ENCODE data around the gene FKBP2. TPM values are rescaled to one million over a fixed set of nuclear protein-coding genes. Genes with fewer than 3 reads are reported as not detected.

Gene FKBP2
- 144 and 182 TPM in 2 replicates for total RNA-seq (2014; rRNA removed; shearing (Covaris generic))

DNA sequence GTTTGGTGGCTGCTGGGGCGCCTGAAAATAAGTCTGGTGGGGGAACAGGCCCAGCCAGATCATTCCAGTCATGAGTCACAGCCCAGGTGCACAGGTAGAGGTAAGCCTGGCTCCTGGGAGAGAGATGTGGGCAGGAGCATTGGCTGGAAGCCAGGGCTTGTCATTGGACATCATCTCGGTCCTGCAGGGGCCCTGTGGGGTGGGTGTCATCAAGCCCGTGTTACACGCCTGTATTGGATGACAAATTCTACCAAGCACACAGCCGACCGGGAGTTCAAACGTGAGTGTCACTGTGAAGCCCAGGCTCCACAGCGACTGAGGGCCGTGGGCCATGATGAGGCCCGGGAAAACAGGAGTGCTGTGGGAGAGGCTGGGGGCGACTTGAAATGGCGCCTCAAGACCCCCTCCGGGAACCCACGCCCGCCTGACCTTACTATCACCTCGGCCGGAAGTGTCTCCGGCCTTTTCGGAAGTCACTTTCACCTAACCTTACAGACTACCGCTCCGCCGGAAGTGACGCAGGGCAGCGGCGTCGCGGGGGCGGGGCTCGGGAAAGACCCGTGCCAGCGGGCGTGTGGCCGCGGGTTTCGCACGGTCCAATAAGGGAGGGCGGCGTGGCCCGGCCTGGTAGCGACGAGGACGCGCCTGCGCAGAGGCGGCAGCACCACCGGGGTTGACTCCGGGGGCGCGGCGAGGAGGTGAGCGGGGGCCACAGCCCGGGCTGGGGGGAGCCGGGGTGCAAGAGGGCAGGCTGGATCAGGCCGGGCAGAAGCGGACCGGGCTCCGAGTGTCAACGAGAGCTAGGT, at the start of gene FKBP2:
FKBP2 (plus strand) TSS at position 661 of the 806 bp plus-strand sequence. CDS start 1,293 bp downstream, outside the sequence.

DNA sequence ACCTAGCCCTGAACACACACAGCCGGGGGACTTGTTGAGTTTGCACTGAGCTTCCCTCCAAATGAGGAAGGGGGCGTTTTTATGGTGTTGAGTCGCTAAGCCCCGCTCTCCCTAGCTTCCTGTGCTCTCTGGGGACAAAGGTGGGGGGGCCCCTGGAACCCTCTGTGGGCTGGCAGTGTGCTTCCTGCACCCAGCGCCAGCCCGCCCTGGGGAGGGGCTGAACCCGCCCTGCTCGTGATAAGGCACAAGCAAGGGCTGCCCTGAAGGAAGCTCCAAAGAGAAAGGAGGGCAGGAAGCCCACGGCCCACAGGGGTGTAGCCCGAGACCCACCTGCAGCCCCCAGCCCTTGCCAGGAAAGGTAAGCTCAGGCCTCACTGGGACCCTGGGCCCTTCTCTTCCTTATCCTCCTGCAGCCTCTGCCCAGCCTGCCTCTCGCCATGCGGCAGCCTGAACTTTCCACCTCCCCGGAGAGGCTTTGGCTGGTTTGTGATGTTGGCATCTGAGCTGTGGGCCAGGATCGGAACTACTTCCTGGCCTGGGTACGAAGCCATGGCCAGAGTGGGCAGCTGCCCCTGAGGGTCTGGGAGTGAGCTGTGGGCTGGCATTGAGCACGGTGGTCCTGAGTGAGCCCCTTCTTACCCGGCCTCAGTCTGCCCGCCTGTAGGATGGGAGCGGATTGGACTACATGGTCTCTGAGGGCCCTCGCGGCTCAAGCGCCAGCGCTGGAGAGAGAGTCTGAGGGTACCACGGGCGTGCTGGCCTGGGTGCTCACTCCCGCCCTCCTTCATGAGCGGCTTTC, 34.2 kb upstream of the FKBP2 start, which contains the start of gene FERMT3:
FERMT3 (plus strand) TSS at position 265 of the 799 bp plus-strand sequence. CDS start 644 bp downstream, outside the sequence.

DNA sequence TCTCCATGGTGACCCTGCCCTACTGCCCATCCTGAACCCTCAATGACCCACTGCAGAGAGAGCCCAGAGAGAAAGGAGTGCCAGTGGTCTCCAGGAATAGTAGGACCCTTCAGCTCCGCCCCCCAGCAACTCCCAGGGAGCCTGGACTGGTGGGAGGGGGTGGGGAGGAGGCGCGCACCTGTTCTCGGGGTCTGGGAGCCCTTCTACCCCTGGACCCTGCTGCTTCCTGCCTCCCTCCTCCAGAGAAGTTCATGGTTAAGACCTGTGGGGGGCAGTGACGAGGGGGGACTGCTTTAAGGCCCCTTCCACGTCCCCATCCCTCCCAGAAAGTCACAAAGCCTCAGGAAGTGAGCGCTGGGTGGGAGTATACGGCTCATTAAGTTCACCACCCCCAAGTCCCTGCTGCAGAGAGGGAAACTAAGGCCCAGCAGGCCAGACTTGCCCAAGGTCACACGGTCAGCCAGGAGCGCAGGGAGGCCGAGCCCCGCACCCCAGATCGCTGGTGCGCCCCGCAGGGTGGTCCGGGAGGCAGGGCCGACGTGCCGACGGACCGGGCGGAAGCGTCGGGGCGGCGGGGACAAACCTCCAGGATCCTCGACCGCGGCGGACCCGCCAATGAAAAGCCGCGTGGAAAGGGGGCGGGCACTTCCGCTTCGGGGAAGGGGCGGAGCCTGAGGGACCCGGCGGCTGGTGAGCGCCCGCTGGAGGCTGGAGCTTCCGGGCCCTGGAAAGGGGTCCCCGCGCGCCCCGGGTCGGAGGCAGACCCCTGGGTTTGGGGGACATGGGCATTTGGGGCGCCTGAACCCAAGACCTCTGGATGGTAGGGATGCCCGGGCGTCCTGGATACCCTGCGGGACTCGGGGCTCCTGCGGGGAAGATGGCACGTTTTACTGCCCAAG, 15.0 kb upstream of the FKBP2 start, which contains the start of the genes NUDT22 and TRPT1:
NUDT22 (plus strand) TSS at position 667 of the 899 bp plus-strand sequence. CDS start 379 bp downstream, outside the sequence.
TRPT1 (minus strand) TSS at position 579 of the 899 bp plus-strand sequence; CDS start at position 253, 326 bp downstream.

DNA sequence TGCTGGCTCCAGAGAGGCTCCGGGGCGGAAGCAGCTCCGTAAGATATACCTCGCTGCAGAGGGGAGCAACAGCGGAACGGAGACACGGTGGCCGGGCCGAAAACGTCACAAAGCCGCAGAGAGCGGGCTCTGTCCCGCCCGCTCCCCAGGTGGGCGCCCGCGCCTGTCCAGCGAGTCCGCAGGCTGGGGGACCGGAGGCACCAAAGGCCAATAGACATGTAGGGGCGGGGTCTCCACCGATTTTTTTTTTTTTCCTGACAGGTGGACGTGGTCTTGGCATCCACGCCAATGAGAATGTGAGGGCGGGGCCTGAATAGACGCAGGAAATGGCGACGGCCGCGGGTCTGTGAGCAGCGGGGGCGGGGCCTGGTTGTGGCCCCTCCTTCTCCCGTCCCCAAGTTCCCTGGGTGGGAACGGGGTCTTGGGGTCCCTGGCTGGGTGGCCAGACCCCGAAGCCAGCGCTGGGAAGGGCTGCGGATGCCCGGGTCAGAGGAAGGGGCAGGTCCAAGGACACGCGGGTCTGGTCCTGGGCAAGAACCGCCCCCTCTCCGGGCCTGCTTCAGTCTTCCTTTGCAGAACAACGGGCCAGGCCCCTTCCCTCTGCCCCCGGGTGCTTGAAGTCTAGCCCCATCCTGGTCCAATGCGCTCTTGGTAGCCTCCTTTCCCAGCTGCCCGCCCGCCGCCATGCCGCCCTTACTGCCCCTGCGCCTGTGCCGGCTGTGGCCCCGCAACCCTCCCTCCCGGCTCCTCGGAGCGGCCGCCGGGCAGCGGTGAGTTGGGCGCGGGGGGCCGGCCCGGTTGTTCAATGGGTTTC, 10.5 kb upstream of the FKBP2 start, which contains the start of gene DNAJC4:
DNAJC4 (plus strand) TSS at position 378 of the 814 bp plus-strand sequence; CDS start at position 685, 307 bp downstream.

DNA sequence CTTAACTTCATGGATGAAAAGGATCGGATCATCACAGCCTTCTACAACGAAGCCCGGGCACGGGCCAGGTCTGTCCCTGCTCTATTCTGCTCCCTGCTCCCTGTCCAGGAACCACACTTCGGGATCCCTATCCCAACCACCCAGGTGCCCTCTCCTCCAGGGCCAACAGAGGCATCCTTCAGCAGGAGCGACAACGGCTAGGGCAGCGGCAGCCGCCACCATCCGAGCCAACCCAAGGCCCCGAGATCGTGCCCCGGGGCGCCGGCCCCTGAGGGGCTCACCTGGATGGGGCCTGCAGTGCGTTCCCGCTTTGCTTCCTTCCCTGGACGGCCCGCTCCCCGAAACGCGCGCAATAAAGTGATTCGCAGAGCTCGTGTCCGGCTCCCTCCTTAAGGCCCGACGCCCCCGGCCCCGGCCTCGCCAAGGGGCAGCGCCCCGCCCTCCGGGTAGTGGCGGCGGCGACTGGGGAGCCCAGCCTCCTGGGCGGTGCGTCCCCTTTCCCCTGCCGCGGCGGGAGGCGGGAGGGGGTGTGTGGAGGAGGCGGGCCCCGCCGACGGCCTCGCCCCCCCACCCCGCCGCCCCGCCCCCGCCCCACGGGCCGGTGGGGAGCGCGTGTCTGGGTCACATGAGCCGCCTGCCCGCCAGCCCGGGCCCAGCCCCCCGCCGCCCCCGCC, 6.8 kb upstream of the FKBP2 start, which contains the start of gene VEGFB:
VEGFB (plus strand) TSS at position 672 of the 674 bp plus-strand sequence. CDS start 250 bp downstream, outside the sequence.

DNA sequence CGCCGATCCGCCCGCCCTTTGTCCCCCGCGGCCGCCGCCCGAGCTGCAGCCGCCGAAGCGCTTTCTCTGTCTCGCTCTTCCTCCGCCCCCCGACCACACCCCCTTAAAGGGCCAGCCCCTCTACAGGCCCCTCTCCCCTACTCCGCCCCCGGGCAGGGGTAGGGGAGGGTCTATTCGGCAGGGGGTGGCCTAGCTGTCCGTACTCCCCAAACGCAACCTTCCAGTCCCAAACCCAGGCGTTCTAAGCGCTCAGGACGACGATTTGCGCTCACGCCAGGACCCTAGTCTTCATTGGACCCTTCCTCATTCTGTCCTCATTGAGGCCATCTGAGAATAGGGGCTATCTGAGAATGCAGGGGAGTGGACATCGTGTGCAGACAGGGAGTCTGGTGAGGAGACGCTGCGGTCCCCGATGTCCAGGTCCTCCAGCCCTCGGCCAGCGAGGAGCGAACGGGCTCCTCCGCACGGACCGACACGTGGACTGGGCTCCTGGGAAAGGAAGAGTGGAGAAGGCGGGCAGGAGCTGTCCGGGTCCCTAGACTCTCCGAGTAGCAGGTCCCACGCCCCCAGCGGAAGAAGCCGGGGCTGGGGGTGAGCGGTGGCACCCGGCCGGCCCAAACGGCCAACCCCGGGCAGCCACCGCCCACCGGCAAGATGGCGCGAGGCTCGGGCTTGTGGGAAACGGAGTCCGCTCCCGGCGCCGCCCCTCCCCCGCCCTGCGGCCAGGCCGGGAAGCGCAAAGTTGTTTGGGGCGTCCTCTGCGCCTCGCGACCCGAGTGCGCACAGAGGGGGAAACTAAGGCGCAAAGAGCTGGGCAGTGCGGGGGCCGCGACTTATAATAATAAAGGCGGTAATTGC, 6.2 kb downstream of the FKBP2 start, which contains the start of gene PPP1R14B:
PPP1R14B (minus strand) TSS at position 73 of the 858 bp plus-strand sequence. CDS start 270 bp downstream, outside the sequence.

DNA sequence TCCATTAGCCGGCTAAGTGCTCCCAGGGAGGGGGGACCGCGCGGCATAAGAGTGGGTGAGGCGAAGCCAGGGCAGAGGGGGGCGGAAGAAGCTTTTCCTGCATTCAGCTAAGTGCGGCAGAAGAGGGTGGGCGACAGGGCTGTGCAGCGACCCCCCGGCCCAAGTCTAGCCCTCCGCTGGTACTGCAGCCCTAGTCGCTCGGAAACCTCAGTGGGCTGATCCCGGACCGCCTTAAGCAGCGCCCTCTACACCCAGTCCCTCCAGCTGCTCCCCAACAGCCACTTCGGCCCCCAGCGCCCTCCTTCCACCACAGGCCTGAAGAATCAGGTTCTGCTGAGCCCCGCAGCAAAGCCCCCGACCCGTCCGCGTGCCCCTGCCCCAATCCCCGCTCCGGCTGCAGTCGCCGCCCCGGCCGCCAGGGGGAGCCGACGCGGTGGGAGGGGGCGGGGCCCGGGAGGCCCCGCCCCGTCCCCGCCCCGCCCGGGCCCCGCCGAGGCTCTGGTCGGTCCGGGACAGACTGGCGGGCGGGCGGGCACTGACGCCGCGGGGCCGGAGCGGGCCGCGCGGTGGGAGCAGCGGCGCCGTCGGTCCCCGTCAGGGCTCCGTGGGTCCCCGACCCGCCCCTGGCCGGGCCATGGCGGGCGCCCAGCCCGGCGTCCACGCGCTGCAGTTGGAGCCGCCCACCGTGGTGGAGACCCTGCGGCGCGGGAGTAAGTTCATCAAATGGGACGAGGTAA, 10.3 kb downstream of the FKBP2 start, which contains the start of gene PLCB3:
PLCB3 (plus strand) TSS at position 515 of the 737 bp plus-strand sequence; CDS start at position 635, 120 bp downstream.

DNA sequence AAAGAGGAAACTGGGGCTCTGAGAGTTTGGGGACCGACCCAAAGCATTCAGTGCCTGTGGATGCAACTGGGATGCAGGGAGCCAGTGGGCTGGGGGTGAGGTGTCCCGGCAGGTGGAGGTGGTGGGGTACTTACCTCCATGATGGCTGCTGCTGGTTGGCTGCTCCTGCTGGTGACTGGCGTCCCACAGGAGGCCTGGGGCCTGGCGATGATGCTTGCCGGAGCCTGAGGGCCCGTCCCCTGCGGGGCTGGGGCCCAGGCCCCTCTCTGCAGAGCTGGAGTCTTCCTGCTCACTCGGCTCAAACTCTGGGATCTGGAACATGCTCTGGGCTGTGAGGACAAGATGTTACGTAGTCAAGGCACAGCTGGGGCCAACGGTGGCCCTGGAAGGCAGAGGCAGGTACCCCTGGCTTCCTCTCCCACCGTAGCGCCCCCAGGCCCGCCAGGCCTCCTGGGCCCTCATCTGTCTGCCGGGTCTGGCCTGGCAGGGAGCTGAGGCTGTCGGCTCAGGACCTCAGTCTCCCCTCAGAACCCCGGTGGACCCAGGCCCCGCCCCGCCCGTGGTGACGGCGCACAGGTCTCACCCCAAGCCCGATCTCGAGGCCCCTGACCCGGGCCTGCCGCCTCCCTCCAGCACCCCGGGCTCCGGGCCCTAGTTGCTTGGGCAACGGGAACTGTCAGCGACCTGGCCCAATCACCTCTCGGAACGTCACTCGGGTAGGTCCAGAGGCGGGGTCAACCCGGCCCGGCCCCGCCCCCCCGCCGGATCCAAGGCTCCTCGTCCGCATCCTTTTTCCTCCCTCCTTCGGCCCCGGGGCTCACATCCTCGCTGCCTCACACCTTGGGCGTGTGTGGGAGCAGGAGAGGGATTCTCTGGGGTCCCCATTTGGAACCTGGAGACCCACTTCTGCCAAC, 43.4 kb downstream of the FKBP2 start, which contains the start of gene BAD:
BAD (minus strand) TSS at position 618 of the 914 bp plus-strand sequence; CDS start at position 321, 297 bp downstream.

DNA sequence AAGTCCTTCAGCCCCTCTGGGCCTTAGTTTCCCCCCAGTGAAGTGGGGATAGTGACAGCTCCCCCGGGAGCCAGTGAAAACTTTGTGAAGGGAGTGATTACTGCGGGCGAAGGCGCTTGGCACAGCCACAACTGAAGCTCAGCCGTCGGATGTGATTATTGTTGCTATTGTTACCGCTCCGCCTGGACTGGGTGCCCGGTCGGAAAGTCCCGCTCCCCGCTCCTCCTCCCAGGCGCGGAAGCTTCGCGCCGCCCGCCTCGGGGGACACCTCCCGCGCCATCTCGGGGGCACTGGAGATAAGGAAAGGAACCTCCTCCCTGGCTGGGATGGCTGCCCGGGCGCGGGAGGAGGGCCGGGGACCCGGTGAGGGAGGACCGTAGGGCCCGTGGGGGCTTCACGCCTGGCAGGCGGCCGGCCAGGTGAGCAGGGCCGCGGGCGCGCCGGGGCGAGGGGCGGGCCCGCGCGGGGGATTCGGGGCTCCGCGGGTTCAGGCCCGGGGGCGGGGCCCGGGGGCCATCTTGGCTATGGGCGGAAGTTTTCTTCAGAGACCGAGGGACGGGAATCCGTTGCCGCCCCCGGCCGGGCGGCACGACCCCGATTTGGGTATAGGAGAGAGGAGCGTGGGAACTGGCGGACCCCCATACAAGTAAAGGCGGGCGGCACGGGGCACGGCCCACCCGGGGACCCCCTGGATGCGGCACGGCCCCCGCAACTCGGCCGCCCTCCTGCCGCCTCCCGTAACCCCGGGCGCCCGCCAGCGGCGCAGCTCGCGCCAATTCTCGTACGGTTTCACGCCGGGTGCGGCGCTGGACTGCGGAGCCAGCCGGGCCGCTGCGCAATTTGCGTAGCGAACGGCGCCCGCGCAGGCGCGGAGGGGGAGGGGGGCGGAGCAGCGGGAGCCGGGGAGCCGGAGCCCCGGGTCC, 44.3 kb downstream of the FKBP2 start, which contains the start of gene GPR137:
GPR137 (plus strand) TSS at position 887 of the 923 bp plus-strand sequence. CDS start 677 bp downstream, outside the sequence.

DNA sequence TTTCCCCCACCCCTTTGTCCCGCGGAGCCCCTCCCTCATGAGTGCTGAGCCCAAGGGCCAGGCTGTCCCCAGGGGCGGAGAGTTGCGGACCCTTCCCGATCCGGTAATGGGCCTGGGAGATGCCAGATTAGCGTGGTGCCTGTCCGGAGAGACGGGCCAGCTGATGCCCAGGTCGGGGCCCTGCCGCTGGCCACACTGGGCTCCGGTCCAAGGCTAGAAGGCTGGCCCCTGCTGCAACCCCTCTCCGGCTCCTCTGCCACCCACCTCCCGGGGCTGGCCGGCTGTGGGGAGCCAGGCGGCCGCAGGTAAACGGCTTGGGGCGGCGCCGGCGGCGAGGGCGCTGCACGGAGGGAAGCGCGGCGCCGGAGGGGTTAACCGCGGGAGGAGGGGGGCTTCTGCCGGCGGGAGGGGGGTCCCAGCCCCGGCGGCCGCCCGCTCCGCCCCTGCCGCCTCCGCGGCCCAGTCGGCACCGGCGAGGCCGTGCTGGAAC, 50.4 kb downstream of the FKBP2 start, which contains the start of gene KCNK4:
KCNK4 (plus strand) TSS at position 41 of the 490 bp plus-strand sequence. CDS start 1,717 bp downstream, outside the sequence.

Other genes with a start within 250 kb of the FKBP2 start
- 1.2 and 1.4 TPM in 2 replicates for gene FLRT1, start 205.2 kb upstream of the FKBP2 start, total RNA-seq (2014; rRNA removed; shearing (Covaris generic))
- 97.2 and 109 TPM in 2 replicates for gene MACROD1, start 75.0 kb upstream of the FKBP2 start, total RNA-seq (2014; rRNA removed; shearing (Covaris generic))
- gene STIP1, start 54.9 kb upstream of the FKBP2 start, total RNA-seq (2014; rRNA removed; shearing (Covaris generic)) = 311 and 341 TPM in 2 replicates
- gene FERMT3, start 34.4 kb upstream of the FKBP2 start, total RNA-seq (2014; rRNA removed; shearing (Covaris generic)) = 1.3 and 1.9 TPM in 2 replicates
- 56.2 and 74.4 TPM in 2 replicates for gene TRPT1, start 14.9 kb upstream of the FKBP2 start, total RNA-seq (2014; rRNA removed; shearing (Covaris generic))
- 69.5 and 70.7 TPM in 2 replicates for gene NUDT22, start 14.8 kb upstream of the FKBP2 start, total RNA-seq (2014; rRNA removed; shearing (Covaris generic))
- gene DNAJC4, start 10.5 kb upstream of the FKBP2 start, total RNA-seq (2014; rRNA removed; shearing (Covaris generic)) = 16.8 and 23.4 TPM in 2 replicates
- 30.6 and 44.7 TPM in 2 replicates for gene VEGFB, start 6.5 kb upstream of the FKBP2 start, total RNA-seq (2014; rRNA removed; shearing (Covaris generic))
- 650 and 685 TPM in 2 replicates for gene PPP1R14B, start 5.8 kb downstream of the FKBP2 start, total RNA-seq (2014; rRNA removed; shearing (Covaris generic))
- 39.2 and 44.9 TPM in 2 replicates for gene PLCB3, start 10.4 kb downstream of the FKBP2 start, total RNA-seq (2014; rRNA removed; shearing (Covaris generic))
- 99.6 and 101 TPM in 2 replicates for gene BAD, start 43.6 kb downstream of the FKBP2 start, total RNA-seq (2014; rRNA removed; shearing (Covaris generic))
- 27.5 and 30.3 TPM in 2 replicates for gene GPR137, start 44.8 kb downstream of the FKBP2 start, total RNA-seq (2014; rRNA removed; shearing (Covaris generic))
- gene KCNK4, start 50.2 kb downstream of the FKBP2 start, total RNA-seq (2014; rRNA removed; shearing (Covaris generic)) = 0.61 and 0.68 TPM in 2 replicates
- gene CATSPERZ, start 59.3 kb downstream of the FKBP2 start, total RNA-seq (2014; rRNA removed; shearing (Covaris generic)) = 1.9 and 3.7 TPM in 2 replicates
- 60.7 and 66.5 TPM in 2 replicates for gene ESRRA, start 64.4 kb downstream of the FKBP2 start, total RNA-seq (2014; rRNA removed; shearing (Covaris generic))
- 811 and 881 TPM in 2 replicates for gene TRMT112, start 76.5 kb downstream of the FKBP2 start, total RNA-seq (2014; rRNA removed; shearing (Covaris generic))
- 418 and 488 TPM in 2 replicates for gene PRDX5, start 77.0 kb downstream of the FKBP2 start, total RNA-seq (2014; rRNA removed; shearing (Covaris generic))
- gene CCDC88B, start 99.1 kb downstream of the FKBP2 start, total RNA-seq (2014; rRNA removed; shearing (Covaris generic)) = 4.1 and 5.9 TPM in 2 replicates
- 32.4 and 37.5 TPM in 2 replicates for gene RPS6KA4, start 118.1 kb downstream of the FKBP2 start, total RNA-seq (2014; rRNA removed; shearing (Covaris generic))